Fibroblast of villous mesenchyme (primary cell): ENCODE data around the gene PACSIN2. TPM values are rescaled to one million over a fixed set of nuclear protein-coding genes. Genes with fewer than 3 reads are reported as not detected.

ENCODE experiments used
- DNase-seq: peaks from one replicate; pipeline ENCODE4 v3.0.0-alpha.2; 2010; ENCODE audit warnings: low read depth
- H3K4me3 ChIP-seq: 2 replicates; pipeline ENCODE4 v1.5.1; 2011; ENCODE audit warnings: low read depth, mild to moderate bottlenecking, low read length
- total RNA-seq: library from RNA; depleted of rRNA; stranded (reverse); fragments of >200 nt; gene quantifications from 2 replicates; pipeline ENCODE4 v1.2.3, GENCODE V29; 2012
- TF ChIP-seq, protein P1 (sequence below): IDR thresholded peaks from 2 replicates; pipeline ENCODE4 v1.5.1; 2012; ENCODE audit warnings: low read depth, mild to moderate bottlenecking, low read length; ENCODE audit not compliant: insufficient read depth

PACSIN2 gene
- total RNA-seq, 1 donor = 53.1 TPM

DNA sequence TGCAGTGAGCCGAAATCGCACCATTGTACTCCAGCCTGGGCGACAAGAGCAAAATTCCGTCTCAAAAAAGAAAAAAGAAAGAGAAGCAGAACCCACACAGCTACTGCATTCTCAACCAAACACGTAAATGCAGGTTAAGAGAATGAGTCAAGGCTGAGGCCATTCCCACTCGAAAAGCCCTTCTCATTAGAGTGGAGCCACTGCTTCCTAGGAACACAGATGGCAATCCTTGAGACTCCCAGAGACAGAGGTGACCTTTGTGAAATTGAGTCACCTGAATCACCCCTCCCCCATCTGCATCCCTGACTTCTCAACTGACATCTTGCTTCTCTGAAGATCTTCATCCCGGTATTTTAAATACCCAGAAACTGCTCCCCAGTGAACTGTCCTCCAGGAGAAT lies 8.2 kb downstream of the PACSIN2 start:
- TF ChIP-seq, protein P1, sequence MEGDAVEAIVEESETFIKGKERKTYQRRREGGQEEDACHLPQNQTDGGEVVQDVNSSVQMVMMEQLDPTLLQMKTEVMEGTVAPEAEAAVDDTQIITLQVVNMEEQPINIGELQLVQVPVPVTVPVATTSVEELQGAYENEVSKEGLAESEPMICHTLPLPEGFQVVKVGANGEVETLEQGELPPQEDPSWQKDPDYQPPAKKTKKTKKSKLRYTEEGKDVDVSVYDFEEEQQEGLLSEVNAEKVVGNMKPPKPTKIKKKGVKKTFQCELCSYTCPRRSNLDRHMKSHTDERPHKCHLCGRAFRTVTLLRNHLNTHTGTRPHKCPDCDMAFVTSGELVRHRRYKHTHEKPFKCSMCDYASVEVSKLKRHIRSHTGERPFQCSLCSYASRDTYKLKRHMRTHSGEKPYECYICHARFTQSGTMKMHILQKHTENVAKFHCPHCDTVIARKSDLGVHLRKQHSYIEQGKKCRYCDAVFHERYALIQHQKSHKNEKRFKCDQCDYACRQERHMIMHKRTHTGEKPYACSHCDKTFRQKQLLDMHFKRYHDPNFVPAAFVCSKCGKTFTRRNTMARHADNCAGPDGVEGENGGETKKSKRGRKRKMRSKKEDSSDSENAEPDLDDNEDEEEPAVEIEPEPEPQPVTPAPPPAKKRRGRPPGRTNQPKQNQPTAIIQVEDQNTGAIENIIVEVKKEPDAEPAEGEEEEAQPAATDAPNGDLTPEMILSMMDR = no peak
- no peak overlapping the region for H3K4me3 ChIP-seq
- no peak for DNase-seq

- no peak for DNase-seq
- H3K4me3 ChIP-seq = no peak overlapping the region
- TF ChIP-seq, protein P1 = no peak
Measured at GRCh38 chr22:43006016-43006505, 8.9 kb downstream of the PACSIN2 start.

GRCh38 chr22:43005106-43005505 lies 9.8 kb downstream of the PACSIN2 start:
- TF ChIP-seq, protein P1 = no peak
- no peak for DNase-seq
- H3K4me3 ChIP-seq = no peak overlapping the region

GRCh38 chr22:43004362-43005035 lies 10.4 kb downstream of the PACSIN2 start:
- peak; percentile 87 for DNase-seq
- TF ChIP-seq, protein P1 = no peak
- no peak overlapping the region for H3K4me3 ChIP-seq

DNA sequence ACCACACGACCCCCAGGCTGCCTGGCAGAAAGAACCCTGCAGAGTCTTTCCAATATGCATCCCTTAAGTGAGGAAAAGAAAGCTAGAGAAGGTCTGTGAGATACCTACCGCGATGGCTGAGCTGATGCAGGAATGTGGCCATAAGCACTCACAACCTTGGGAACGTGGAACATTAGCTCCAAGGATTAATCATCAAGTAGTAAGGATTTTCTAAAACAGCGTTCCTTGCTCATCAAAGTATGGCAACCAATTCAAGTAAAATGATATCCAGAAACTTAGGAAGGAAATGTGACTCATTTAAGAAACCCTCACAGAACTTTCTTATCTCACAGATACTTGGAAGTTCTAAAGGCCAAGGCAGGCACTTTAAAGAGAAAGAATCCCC lies 12.8 kb downstream of the PACSIN2 start:
- peak overlapping the region; percentile 57 for H3K4me3 ChIP-seq
- peak; percentile 83 for DNase-seq

DNA sequence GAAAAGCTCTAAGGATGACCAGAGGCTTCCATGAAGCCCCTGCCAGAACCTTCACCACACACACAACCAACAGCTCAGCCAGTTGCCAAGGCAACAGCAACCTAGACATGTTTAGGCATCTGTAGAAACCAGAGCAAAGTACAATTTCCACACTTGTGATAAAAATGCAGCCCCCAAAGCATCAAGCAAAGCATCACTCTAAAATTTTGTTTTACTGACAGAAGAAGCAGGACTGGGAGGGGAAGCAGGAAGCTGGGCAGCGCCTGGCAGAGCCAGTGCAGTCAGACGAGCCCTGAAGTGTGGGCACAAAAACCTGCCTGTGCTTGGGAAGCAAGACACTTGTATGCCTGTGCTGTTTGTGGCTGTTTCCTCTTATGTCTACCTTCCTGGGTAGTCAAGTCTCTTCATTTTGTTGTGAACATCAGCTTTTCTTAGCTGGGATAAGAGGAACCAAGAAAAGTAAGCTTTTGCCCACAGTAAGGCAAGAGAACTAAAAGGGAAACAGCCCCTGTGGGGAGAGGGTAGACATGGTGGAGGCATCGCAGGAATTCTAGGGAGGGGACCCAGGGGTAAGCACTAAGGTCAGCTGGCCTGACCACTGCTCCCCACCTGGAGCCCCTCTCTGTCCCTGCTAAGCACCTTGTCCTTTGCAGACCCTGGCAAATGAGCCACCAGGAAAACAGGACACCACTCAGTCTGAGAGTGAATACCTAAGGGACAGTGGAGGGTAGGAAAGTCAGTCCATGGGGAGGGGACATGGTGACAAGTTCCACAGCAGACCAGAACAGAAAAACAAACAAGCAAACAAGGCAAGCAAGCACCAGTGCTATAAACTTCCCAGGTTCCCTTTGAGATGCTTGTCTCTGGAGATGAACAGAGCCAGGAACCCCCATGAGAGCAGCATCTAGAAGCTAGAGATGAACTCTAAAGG lies 13.4 kb downstream of the PACSIN2 start:
- peak; percentile 39 for DNase-seq
- H3K4me3 ChIP-seq = peak overlapping the region; percentile 57
- TF ChIP-seq, protein P1 = no peak

More for the DNA sequence above, 12.8 kb downstream of the PACSIN2 start:
- TF ChIP-seq, protein P1 = no peak
